Endothelial cell (in vitro differentiated cells): Measurements from ENCODE around the gene FBXL22. TPM values are rescaled to one million over a fixed set of nuclear protein-coding genes. Genes with fewer than 3 reads are reported as not detected.
A peak's percentile ranks its signal among the peaks of the same experiment; 100 is the strongest.
"Not testable (repeated sequence)": the region's sequence is repeated elsewhere in the genome, so short reads cannot be mapped to it uniquely, and the experiment has no call there.

Source experiments
- DNase-seq: peaks from one replicate; pipeline ENCODE4 v3.0.0; 2021; ENCODE audit warnings: low spot score
- H3K27ac Mint-ChIP-seq: one replicate; pipeline ENCODE4 v1.8.0; 2021; ENCODE audit warnings: mixed read lengths, inconsistent platforms; ENCODE audit not compliant: unreplicated experiment
- H3K27me3 Mint-ChIP-seq: one replicate; pipeline ENCODE4 v1.8.0; 2021; ENCODE audit warnings: mild to moderate bottlenecking, moderate library complexity, mixed read lengths, inconsistent platforms; ENCODE audit not compliant: unreplicated experiment
- H3K36me3 Mint-ChIP-seq: one replicate; pipeline ENCODE4 v1.8.0; 2021; ENCODE audit warnings: mild to moderate bottlenecking, low read depth, mixed read lengths, inconsistent platforms; ENCODE audit not compliant: unreplicated experiment
- H3K4me1 Mint-ChIP-seq: one replicate; pipeline ENCODE4 v1.8.0; 2021; ENCODE audit warnings: mild to moderate bottlenecking, mixed read lengths, inconsistent platforms; ENCODE audit not compliant: unreplicated experiment
- H3K4me3 Mint-ChIP-seq: one replicate; pipeline ENCODE4 v1.8.0; 2021; ENCODE audit warnings: mild to moderate bottlenecking, mixed read lengths, inconsistent platforms; ENCODE audit not compliant: unreplicated experiment
- H3K9me3 Mint-ChIP-seq: one replicate; pipeline ENCODE4 v1.8.0; 2021; ENCODE audit warnings: mixed read lengths, inconsistent platforms; ENCODE audit not compliant: unreplicated experiment
- total RNA-seq: library from RNA; stranded (reverse); fragmentation: NEBNext Ultra II Directional; extraction: Animal tissue kit (Norgen Biotek cat#: 25700); gene quantifications from one replicate; pipeline ENCODE4 v1.2.1, GENCODE V29; 2021; ENCODE audit not compliant: unreplicated experiment
- TF ChIP-seq, protein P1 (sequence below): fragments of 200-600 bp; sonication (generic); IDR thresholded peaks from one replicate; pipeline ENCODE4 v1.5.0; 2021; ENCODE audit warnings: antibody characterized with exemption; ENCODE audit not compliant: unreplicated experiment

Gene FBXL22
- total RNA-seq, 1 donor from 2014 or later = 0.31 TPM

DNA sequence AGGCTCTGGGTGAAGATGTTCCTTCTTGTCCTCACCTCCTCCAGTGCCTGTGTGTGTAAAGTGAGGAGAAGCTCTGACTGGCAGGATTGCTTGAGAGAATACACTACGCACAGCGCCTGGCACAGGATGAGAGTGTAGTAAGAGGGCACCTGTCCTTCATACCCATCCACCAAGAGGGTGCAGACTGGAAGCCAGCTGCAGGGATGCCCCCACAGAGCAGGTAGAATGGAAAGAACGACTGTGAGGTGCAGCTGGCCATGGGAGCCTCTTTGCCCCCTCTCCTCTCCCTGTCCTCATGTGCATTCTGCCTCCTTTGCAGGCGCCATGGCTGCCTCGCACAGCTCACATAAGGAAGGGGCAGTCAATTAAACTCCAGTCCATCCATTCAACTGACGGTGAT, 12.3 kb downstream of the FBXL22 start:
- peaks cover 19% of the 10 kb centered on the region for H3K4me1 Mint-ChIP-seq
- no peak overlapping the region for H3K27ac Mint-ChIP-seq
- no peak for DNase-seq
- no peak overlapping the region for H3K4me3 Mint-ChIP-seq
- peaks cover 6% of the 10 kb centered on the region for H3K27me3 Mint-ChIP-seq
- TF ChIP-seq, protein P1, sequence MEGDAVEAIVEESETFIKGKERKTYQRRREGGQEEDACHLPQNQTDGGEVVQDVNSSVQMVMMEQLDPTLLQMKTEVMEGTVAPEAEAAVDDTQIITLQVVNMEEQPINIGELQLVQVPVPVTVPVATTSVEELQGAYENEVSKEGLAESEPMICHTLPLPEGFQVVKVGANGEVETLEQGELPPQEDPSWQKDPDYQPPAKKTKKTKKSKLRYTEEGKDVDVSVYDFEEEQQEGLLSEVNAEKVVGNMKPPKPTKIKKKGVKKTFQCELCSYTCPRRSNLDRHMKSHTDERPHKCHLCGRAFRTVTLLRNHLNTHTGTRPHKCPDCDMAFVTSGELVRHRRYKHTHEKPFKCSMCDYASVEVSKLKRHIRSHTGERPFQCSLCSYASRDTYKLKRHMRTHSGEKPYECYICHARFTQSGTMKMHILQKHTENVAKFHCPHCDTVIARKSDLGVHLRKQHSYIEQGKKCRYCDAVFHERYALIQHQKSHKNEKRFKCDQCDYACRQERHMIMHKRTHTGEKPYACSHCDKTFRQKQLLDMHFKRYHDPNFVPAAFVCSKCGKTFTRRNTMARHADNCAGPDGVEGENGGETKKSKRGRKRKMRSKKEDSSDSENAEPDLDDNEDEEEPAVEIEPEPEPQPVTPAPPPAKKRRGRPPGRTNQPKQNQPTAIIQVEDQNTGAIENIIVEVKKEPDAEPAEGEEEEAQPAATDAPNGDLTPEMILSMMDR = no peak
- H3K36me3 Mint-ChIP-seq = peaks cover 37% of the 10 kb centered on the region
- H3K9me3 Mint-ChIP-seq = no peaks in the 10 kb centered on the region

DNA sequence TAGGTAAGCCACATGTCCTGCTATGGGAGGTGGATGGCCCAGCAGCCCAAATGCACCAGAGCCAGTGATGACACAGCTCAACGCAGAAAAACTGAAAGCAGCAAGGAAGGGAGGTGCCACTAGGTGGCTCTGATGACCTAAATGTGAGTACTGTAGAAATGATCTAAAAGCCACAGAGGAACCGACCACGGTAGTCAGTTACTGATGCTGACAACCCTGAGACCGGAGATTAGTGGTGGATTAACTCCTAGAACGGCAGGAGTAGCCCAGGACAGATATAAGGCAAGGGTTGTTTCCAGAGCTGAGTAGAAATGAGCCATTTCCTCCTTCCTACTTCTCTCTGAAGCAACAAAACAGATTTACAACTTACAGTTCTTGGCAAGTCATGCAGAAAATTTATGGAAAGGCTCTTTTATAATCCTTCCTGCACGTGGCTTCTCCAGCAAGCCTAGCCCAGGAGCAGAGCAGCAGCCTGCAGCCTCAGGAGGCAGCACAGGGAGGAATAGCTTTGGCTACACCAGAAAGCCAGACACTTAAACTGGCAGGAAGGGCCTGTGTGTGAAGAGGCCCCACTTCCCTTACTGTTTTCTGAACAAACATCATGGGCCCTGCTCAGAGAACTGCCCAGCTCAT, 13.1 kb downstream of the FBXL22 start:
- TF ChIP-seq, protein P1 = peak; percentile 65
- peaks cover 19% of the 10 kb centered on the region for H3K4me1 Mint-ChIP-seq
- H3K9me3 Mint-ChIP-seq = no peaks in the 10 kb centered on the region
- peaks cover 42% of the 10 kb centered on the region for H3K36me3 Mint-ChIP-seq
- peak; percentile 62 for DNase-seq
- peak overlapping the region; percentile 60 for H3K4me3 Mint-ChIP-seq
- peak overlapping the region; percentile 93 for H3K27ac Mint-ChIP-seq
- peaks cover 6% of the 10 kb centered on the region for H3K27me3 Mint-ChIP-seq

DNA sequence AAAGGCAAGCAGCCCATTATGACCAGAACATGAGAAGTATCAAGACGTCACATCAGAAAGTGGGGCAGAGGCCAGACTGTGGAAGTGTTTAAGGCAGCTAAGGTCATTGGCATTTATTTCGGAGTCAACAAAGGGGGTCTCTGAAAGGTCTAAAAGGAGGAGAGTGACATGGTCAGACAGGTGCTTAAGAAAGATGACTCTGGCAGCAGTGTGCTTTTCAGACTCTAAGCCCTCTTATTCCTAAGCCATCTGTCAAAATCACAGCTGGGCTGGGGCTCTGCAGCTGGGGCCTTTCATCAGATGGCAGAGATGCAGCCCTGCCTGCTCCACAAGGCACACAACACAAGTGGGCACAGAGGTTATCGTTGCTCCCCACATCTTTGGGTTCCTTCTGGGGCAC, 14.0 kb downstream of the FBXL22 start:
- Mint-ChIP-seq H3K4me1 (peaks cover 16% of the 10 kb centered on the region), H3K36me3 (peaks cover 49% of the 10 kb centered on the region), H3K27me3 (peaks cover 6% of the 10 kb centered on the region), H3K4me3 (peak overlapping the region; percentile 60), H3K9me3 (no peaks in the 10 kb centered on the region), H3K27ac (peak overlapping the region; percentile 93)
- TF ChIP-seq, protein P1 = no peak
- no peak for DNase-seq

DNA sequence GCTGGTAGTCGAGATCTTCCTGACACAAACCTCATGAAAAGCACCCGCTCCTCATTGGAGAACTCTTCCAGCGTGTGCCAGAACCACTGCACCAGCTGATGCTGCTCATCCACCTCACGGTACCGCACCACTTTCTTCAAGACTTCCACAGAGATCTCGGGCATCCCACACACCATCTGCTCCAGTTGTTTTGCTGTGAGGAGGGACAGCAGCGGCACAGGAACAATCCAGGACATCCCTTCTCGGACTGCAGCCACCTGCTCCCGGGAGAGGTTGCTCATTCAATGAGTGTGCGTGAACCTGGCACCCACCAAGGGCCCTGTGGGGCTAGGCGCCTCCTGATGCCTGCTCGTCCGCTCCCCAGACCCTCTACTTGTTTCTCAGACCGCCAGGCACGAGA, 15.1 kb downstream of the FBXL22 start:
- H3K4me3 Mint-ChIP-seq = no peak overlapping the region
- H3K9me3 Mint-ChIP-seq = no peaks in the 10 kb centered on the region
- peaks cover 8% of the 10 kb centered on the region for H3K27me3 Mint-ChIP-seq
- DNase-seq = no peak
- peaks cover 55% of the 10 kb centered on the region for H3K36me3 Mint-ChIP-seq
- TF ChIP-seq, protein P1 = no peak
- H3K4me1 Mint-ChIP-seq = peaks cover 16% of the 10 kb centered on the region
- no peak overlapping the region for H3K27ac Mint-ChIP-seq

DNA sequence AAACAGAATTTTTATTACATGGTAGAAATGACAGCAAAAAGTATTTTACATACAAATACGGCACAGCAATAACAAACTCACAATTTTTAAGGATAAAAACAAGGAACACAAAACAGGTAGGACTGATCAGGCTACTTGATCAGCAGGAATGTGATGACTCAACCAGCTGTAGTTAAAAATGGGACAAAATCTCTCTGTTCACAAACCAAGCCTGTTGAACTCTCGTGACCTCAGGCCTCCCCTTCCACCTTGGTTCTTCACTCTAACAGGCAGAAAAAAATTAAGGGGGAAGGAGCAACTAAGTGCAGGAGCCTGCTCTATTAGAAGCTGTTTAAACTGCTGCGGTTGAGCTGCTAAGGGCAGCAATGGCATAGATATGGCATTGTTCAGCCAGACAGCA, 18.7 kb downstream of the FBXL22 start:
- Mint-ChIP-seq H3K27ac (no peak overlapping the region), H3K4me1 (peaks cover 6% of the 10 kb centered on the region), H3K36me3 (peaks cover 48% of the 10 kb centered on the region), H3K27me3 (peaks cover 3% of the 10 kb centered on the region), H3K4me3 (no peak overlapping the region), H3K9me3 (no peaks in the 10 kb centered on the region)
- TF ChIP-seq, protein P1 = no peak
- DNase-seq = no peak

DNA sequence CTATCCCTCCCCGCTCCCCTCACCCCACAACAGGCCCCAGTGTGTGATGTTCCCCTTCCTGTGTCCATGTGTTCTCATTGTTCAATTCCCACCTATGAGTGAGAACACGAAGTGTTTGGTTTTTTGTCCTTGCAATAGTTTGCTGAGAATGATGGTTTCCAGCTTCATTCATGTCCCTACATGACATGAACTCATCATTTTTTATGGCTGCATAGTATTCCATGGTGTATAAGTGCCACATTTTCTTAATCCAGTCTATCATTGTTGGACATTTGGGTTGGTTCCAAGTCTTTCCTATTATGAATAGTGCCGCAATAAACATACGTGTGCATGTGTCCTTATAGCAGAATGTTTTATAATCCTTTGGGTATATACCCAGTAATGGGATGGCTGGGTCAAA, 20.0 kb downstream of the FBXL22 start:
- not testable (repeated sequence) for H3K9me3 Mint-ChIP-seq, H3K27me3 Mint-ChIP-seq, H3K4me3 Mint-ChIP-seq, H3K4me1 Mint-ChIP-seq, H3K27ac Mint-ChIP-seq, DNase-seq
- H3K36me3 Mint-ChIP-seq = peaks cover 51% of the 10 kb centered on the region

DNA sequence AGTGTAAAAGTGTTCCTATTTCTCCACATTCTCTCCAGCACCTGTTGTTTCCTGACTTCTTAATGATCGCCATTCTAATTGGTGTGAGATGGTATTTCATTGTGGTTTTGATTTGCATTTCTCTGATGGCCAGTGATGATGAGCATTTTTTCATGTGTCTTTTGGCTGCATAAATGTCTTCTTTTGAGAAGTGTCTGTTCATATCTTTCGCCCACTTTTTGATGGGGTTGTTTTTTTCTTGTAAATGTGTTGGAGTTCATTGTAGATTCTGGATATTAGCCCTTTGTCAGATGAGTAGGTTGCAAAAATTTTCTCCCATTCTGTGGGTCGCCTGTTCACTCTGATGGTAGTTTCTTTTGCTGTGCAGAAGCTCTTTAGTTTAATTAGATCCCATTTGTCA, 20.4 kb downstream of the FBXL22 start:
- not testable (repeated sequence) for H3K27me3 Mint-ChIP-seq, H3K27ac Mint-ChIP-seq, H3K4me1 Mint-ChIP-seq, DNase-seq, H3K9me3 Mint-ChIP-seq, H3K4me3 Mint-ChIP-seq
- H3K36me3 Mint-ChIP-seq = peaks cover 51% of the 10 kb centered on the region

DNA sequence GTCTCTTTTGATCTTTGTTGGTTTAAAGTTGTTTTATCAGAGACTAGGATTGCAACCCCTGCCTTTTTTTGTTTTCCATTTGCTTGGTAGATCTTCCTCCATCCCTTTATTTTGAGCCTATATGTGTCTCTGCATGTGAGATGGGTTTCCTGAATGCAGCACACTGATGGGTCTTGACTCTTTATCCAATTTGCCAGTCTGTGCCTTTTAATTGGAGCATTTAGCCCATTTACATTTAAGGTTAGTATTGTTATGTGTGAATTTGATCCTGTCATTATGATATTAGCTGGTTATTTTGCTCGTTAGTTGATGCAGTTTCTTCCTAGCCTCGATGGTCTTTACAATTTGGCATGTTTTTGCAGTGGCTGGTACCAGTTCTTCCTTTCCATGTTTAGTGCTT, 23.6 kb downstream of the FBXL22 start:
- H3K36me3 Mint-ChIP-seq = peaks cover 53% of the 10 kb centered on the region
- not testable (repeated sequence) for DNase-seq, H3K27ac Mint-ChIP-seq, H3K27me3 Mint-ChIP-seq, H3K9me3 Mint-ChIP-seq, H3K4me3 Mint-ChIP-seq, H3K4me1 Mint-ChIP-seq
